Peyer's patch (tissue), 4 donors: ENCODE data around the gene MARF1. TPM values are rescaled to one million over a fixed set of nuclear protein-coding genes. Genes with fewer than 3 reads are reported as not detected.

Experiments used
- DNase-seq, 3 donors: peaks; one replicate each; pipeline ENCODE4 v3.0.0-alpha.2; 2017 to 2019
- H3K27ac ChIP-seq, 4 donors: fragments of 200-600 bp; sonication (generic); one replicate each; pipeline ENCODE4 v1.5.1; 2016 to 2019
- H3K27me3 ChIP-seq, 2 donors: fragments of 200-600 bp; sonication (generic); one replicate each; pipeline ENCODE4 v1.5.1; 2019
- H3K36me3 ChIP-seq, 3 donors: fragments of 200-600 bp; sonication (generic); one replicate each; pipeline ENCODE4 v1.5.1; 2016 to 2019
- H3K4me1 ChIP-seq, 4 donors: fragments of 200-600 bp; sonication (generic); one replicate each; pipeline ENCODE4 v1.5.1; 2016 to 2019
- H3K4me3 ChIP-seq, 4 donors: fragments of 200-600 bp; sonication (generic); 1 replicate in 3 of 4; 2 replicates in 1 of 4; pipeline ENCODE4 v1.5.1; 2016 to 2019; ENCODE audit warnings: mild to moderate bottlenecking in 1 of 4
- H3K9me3 ChIP-seq, 4 donors: fragments of 200-600 bp; sonication (generic); one replicate each; pipeline ENCODE4 v1.5.1; 2016 to 2019; ENCODE audit warnings: mild to moderate bottlenecking in 1 of 4
- CTCF ChIP-seq, 6 experiments: fragments of 450-650 bp in 4 of 6; fragments of 200-600 bp in 2 of 6; sonication (generic) in 1 of 6; IDR thresholded peaks; one replicate each; pipeline ENCODE4 v1.5.1; 2017 to 2019; ENCODE audit warnings: antibody characterized with exemption in 6 of 6, mild to moderate bottlenecking in 3 of 6, moderate library complexity in 1 of 6
- POLR2A ChIP-seq, 2 donors: fragments of 450-650 bp; IDR thresholded peaks; one replicate each; pipeline ENCODE4 v1.5.1; 2017; ENCODE audit warnings: antibody characterized with exemption in 2 of 2, mild to moderate bottlenecking in 2 of 2, moderate library complexity in 2 of 2
- total RNA-seq, 4 donors: library from RNA; depleted of rRNA; stranded (reverse); fragments of >200 nt; gene quantifications; one replicate each; pipeline ENCODE4 v1.1.0, GENCODE V29; 2016

MARF1 gene
- total RNA-seq, 4 donors from 2014 or later: 39.1 to 74.3 (median 52.1) TPM

- H3K36me3 ChIP-seq: no peaks in the 10 kb centered on the region
- H3K27ac ChIP-seq: no peak overlapping the region
- no peak for DNase-seq
- H3K9me3 ChIP-seq: no peaks in the 10 kb centered on the region
- H3K4me1 ChIP-seq: peaks cover 0 to 14% (median 1%) of the 10 kb centered on the region in 4 donors
- H3K27me3 ChIP-seq: no peaks in the 10 kb centered on the region
- no peak for TF ChIP-seq CTCF (IDR thresholded peaks at IDR 0.05)
- no peak for TF ChIP-seq POLR2A (IDR thresholded peaks at IDR 0.05)
- H3K4me3 ChIP-seq: no peak overlapping the region
Measured at GRCh38 chr16:15567823-15568222, 75.1 kb downstream of the MARF1 start.

GRCh38 chr16:15566095-15566494 is 76.9 kb downstream of the MARF1 start:
- H3K9me3 ChIP-seq: no peaks in the 10 kb centered on the region
- no peak for DNase-seq
- no peaks in the 10 kb centered on the region for H3K27me3 ChIP-seq
- no peak for TF ChIP-seq CTCF (IDR thresholded peaks at IDR 0.05)
- TF ChIP-seq POLR2A (IDR thresholded peaks at IDR 0.05): no peak
- H3K4me3 ChIP-seq: no peak overlapping the region
- H3K27ac ChIP-seq: no peak overlapping the region
- no peaks in the 10 kb centered on the region for H3K4me1 ChIP-seq
- H3K36me3 ChIP-seq: no peaks in the 10 kb centered on the region

- Histone ChIP-seq H3K4me1 (no peaks in the 10 kb centered on the region), H3K9me3 (no peaks in the 10 kb centered on the region), H3K27me3 (no peaks in the 10 kb centered on the region), H3K27ac (no peak overlapping the region), H3K4me3 (no peak overlapping the region), H3K36me3 (no peaks in the 10 kb centered on the region)
- TF ChIP-seq CTCF (IDR thresholded peaks at IDR 0.05) (no peak), POLR2A (IDR thresholded peaks at IDR 0.05) (no peak)
- no peak for DNase-seq
Measured at GRCh38 chr16:15564604-15565339, 78.2 kb downstream of the MARF1 start.

- no peak overlapping the region for H3K4me3 ChIP-seq
- H3K4me1 ChIP-seq: no peaks in the 10 kb centered on the region
- H3K9me3 ChIP-seq: no peaks in the 10 kb centered on the region
- H3K27me3 ChIP-seq: no peaks in the 10 kb centered on the region
- no peak for DNase-seq
- TF ChIP-seq CTCF (IDR thresholded peaks at IDR 0.05) (no peak), POLR2A (IDR thresholded peaks at IDR 0.05) (no peak)
- no peaks in the 10 kb centered on the region for H3K36me3 ChIP-seq
- H3K27ac ChIP-seq: no peak overlapping the region
Measured at GRCh38 chr16:15559176-15559575, 83.8 kb downstream of the MARF1 start.

- H3K4me3 ChIP-seq: no peak overlapping the region
- TF ChIP-seq CTCF (IDR thresholded peaks at IDR 0.05) (no peak), POLR2A (IDR thresholded peaks at IDR 0.05) (no peak)
- H3K27ac ChIP-seq: no peak overlapping the region
- H3K9me3 ChIP-seq: no peaks in the 10 kb centered on the region
- H3K27me3 ChIP-seq: no peaks in the 10 kb centered on the region
- no peak for DNase-seq
- H3K36me3 ChIP-seq: no peaks in the 10 kb centered on the region
- H3K4me1 ChIP-seq: no peaks in the 10 kb centered on the region
Measured at GRCh38 chr16:15557258-15557657, 85.7 kb downstream of the MARF1 start.
